NCI-H2171 treated with DMSO at 0.1 percent for 48 hours (cell line): Measurements from ENCODE around the gene DUS1L.

Experiments
- DNase-seq: peaks from one replicate; lab custom pipeline; 2025; lab: John Stamatoyannopoulos, UW

DUS1L gene

GRCh38 chr17:82065638-82066303 is at the start of gene DUS1L:
TSS of gene DUS1L (minus strand) at chr17:82065804. CDS start at chr17:82065059, 745 bp downstream.
- peak; percentile 23 for DNase-seq

- no peak for DNase-seq
These were observed 49.3 kb upstream of the DUS1L start for GRCh38 chr17:82114872-82115271.

DNA sequence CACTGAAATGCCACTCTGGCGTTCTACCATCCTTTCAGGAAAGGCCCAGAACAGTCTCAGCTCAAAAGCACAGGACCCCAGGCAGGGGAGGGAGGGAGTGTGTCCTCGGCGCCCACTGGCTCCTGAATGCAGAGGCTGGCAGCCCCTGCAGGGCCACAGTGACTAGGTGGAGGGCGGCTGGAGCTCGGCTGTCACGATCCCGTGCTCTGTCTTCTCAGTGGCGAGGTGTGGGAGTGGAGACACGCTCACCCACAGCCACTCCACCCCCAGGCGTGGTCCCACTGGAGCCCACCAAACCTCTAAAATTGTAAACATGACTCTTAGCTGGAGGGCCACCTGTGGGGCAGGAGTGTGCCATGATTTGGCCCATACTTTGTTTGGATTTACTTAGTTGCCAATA is 48.8 kb upstream of the DUS1L start:
- DNase-seq = no peak

- no peak for DNase-seq
These were observed 48.3 kb upstream of the DUS1L start for GRCh38 chr17:82113941-82114340.

- no peak for DNase-seq
These were observed 47.8 kb upstream of the DUS1L start for GRCh38 chr17:82113422-82113821.

GRCh38 chr17:82112914-82113311 is 47.3 kb upstream of the DUS1L start:
- DNase-seq = no peak

- DNase-seq = no peak
These were observed 46.7 kb upstream of the DUS1L start for GRCh38 chr17:82112181-82112913.

DNA sequence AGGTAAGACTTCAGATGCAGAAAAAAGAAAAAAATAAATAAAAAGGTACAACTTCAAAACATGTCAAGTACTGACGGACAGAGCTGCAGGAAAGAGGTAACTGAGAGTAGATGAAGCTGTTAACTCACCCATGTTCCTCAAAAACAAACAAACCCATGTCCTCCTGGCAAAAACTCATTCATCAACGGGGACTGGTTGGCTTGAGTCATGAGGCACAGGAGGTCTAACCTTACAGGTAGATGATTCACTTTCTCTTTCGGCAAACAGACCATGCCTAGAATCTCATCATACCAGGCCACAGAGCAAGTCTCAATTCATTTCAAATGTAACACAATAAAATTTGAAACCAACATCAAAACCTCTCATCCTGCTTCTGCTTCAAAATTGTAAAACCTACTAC is 44.7 kb upstream of the DUS1L start:
- no peak for DNase-seq

GRCh38 chr17:82108961-82109475 is 43.4 kb upstream of the DUS1L start:
- no peak for DNase-seq

DNA sequence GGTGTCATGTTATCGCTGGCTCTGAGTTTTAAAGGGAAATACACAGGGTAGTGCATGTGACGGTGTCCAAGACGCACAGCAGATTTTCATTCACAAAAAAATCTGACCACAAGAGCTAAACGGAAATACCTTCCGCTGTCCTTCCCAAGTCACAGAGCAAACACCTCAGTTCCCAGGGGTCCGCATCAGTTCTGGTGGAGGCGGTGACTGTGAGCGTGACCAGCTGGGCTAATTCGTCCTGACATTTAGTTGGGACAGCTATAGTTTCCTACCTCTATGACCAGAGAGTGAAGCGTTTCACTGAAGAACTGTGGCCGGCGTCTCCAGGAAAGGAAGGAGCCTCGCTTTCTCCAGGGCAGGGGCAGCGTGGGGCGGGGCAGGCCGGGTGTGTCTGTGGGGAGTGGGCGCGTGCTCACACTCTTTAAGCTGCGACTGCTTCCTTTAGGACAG is 42.9 kb upstream of the DUS1L start:
- DNase-seq = no peak

DNA sequence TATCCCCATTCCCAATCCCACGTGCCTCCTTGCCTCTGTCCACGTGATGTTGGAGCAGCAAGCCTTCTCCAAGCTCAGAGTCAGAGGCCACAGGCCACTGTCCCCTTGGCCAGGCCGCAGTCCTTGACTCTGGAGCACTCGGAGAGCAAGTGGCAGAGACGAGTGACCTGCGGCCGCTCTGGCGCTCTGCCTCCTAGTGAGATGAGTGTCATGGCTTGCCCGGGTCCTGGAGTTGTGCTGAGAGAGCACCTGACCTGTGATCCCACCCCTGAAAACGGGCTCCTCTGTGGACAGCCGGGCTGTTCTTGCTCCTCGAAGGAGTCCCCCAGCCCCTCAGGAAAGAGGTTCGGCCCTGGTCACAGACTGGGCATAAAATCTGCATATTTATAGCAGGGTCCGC is 42.4 kb upstream of the DUS1L start:
- no peak for DNase-seq

DNA sequence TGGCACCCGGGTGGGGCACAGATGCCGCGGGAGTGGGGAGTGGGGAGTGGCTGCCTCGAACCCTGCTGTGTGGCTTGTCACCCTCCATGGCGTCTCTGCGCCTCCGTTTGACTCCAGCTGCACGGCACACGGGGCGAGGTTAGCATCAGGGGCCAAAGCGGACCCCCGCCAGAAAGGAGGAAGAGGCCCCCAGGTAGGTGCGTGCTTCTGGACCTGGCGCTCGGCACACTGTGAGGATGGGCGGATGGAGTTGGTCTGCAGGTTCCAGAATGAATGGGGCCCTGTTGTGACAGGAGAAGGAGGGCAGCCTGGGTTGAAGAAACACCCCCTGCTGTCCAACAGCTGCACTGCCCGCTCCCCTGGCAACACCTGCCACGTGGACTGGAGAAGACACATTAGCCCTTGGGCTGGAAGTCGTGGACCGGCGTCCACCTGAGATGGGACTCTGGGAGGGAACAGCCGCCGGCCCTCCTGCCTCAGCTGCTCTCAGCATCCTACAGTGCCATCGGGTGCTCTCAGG is 41.8 kb upstream of the DUS1L start:
- no peak for DNase-seq

GRCh38 chr17:82106688-82107305 is 41.2 kb upstream of the DUS1L start:
- peak; percentile 30 for DNase-seq

DNA sequence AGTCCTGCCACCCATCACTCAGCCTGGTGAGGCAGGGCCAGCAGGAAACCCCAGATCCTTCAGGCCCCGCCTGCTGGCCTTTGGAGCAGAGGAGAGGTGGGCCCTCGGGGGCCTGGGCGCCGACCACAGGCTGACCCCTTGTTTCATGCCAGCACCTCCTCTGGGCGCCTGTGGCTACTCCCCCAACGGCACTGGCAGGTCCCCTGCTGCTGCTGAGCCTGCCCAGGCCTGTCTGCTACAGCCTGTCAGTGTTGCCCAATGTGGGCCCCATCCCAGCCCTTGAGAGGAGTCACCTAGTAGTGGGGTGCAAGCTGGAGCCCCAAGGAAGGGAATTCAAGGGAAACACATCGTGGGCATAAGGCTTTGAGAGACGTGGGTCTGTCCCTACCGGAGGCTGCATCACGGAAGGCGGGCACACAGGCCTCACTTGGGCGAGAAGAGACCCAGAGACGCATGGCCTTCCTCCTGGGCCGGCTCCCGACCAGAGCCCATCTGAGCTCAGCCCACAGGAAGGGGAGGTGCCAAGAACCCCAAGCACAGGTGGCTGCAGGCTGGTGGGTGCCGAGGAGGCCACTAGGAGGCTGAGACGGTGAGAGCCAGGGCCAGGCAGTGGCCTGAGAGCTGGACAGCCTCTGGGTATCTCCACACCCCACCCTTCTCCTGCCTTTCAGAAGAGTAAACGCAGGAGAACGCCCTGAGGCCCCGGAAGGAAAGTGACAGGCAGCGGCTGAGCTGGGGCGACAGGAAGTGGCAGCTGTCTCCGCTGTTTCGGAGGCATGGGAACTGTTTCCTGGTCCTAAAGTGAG is 40.5 kb upstream of the DUS1L start:
- peak; percentile 73 for DNase-seq

DNA sequence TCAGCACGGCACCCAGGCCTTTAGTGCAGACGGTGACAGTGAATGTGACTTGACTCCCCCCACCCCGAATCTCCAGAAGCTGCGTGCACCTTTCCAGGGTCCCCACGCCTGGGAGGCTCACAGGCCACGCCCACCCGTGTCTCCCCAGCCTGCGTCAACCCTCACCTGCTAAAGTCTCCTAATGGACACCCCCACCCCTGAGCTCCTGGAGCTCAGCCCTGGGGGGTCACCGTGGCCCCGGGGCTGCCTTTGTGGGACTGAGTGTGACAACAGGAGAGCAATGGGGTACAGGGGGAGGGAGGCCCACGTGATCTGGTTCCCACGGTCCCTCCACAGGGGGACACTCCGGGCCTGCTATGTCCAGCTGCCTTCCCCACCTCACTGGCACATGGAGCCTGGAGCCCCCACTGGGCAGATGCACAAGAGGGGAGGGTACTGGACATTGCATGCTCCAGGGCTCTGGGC is 39.8 kb upstream of the DUS1L start:
- no peak for DNase-seq

DNA sequence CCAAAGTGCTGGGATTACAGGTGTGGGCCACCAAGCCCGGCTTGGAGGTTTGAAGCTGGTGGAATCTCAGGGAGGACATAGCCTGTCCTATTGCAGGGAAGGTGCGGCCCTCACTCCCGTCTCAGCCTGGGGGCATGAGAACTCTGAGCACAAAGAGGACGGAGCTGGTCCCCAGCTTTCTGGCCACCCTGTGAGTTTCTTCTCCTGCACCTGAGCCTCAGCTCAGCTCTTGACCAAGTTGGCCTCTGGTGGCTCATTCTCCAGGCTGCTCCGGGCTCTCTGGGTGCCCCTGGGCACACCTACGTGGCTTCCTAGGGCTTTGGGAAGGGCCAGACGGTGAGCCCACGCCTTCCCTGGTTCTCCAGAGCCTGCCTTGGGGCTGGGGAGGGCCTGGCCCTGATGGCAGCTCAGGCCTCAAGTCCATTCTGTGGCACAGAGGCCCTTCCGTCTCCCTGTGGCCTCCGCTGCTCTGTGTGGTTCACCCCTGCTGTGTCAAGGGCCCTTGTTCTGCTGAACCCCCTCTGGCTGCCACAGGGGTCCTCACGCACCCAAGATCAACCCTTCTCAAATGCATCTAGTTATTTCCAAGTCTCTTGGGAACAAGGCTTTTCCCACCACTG is 39.3 kb upstream of the DUS1L start:
- DNase-seq = no peak

- DNase-seq = no peak
These were observed 38.2 kb upstream of the DUS1L start for GRCh38 chr17:82103553-82104451.

GRCh38 chr17:82101767-82102679 is 36.4 kb upstream of the DUS1L start:
- peak; percentile 46 for DNase-seq

DNA sequence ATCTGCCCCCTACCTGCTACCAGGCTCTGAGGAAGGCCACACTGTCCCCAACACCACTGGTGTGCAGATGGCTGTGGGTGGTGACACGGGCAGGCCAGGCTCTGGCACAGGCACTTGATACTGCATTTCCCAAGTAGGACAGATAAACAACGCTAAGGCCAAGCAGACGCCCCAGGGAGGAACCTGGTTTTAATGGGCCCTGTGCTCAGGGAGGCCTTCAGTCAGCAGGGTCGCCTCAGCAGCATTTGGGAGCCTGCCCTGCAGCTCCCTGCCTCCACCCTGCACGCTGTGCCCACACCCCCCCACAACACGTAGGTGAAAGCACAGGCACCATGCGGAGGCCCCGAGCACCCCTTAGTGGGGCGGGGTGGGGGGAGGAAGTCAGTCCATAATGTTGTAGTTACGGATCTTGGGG is 35.7 kb upstream of the DUS1L start:
- DNase-seq = no peak
